ENCODE results near the gene MIER2.

MIER2 gene

DNA sequence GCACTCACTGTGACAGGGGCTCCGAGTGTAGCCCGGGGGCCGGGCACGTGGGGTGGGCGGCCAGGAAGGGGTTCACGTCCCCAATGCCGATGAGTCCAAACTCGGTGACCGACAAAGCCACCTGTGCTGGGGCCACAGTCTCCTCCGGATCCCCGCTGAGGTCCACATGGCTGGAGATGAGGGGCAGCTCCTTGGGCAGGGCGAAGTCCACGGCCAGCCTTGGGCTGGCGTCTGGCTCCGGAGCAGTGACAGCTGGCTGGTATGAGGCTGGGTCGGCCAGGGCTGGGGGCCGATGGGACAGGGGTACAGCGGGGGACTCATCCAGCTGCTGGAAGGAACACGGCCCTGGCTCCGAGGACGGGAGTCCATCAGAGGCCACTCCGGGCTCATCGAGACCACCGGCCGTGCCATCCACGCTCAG lies 37.5 kb downstream of the MIER2 start:
- no peaks in the 10 kb centered on the region for H3K27me3 ChIP-seq (ENCODE audit: insufficient read depth, low read length, poor library complexity)
- no peak overlapping the region for H3K9ac ChIP-seq (ENCODE audit: low read depth, low read length)
- no peak for ATAC-seq (ENCODE audit: insufficient read depth, low read depth)
- H4K20me1 ChIP-seq (ENCODE audit: insufficient read depth, low read length) = peaks cover 23% of the 10 kb centered on the region
- H2AFZ ChIP-seq (ENCODE audit: low read depth, low read length) = no peak overlapping the region
- peaks cover 4% of the 10 kb centered on the region; the same call in 1 of the 2 replicates for H3K79me2 ChIP-seq (ENCODE audit: insufficient read depth, low read length)
- TF ChIP-seq, protein P1, sequence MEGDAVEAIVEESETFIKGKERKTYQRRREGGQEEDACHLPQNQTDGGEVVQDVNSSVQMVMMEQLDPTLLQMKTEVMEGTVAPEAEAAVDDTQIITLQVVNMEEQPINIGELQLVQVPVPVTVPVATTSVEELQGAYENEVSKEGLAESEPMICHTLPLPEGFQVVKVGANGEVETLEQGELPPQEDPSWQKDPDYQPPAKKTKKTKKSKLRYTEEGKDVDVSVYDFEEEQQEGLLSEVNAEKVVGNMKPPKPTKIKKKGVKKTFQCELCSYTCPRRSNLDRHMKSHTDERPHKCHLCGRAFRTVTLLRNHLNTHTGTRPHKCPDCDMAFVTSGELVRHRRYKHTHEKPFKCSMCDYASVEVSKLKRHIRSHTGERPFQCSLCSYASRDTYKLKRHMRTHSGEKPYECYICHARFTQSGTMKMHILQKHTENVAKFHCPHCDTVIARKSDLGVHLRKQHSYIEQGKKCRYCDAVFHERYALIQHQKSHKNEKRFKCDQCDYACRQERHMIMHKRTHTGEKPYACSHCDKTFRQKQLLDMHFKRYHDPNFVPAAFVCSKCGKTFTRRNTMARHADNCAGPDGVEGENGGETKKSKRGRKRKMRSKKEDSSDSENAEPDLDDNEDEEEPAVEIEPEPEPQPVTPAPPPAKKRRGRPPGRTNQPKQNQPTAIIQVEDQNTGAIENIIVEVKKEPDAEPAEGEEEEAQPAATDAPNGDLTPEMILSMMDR (IDR thresholded peaks at IDR 0.05; ENCODE audit: borderline replicate concordance, extremely low read depth, low read length, poor library complexity, severe bottlenecking) = no peak
- no peak for TF ChIP-seq EZH2 (IDR thresholded peaks at IDR 0.05; ENCODE audit: borderline replicate concordance, low read depth, low read length, severe bottlenecking)
- no peaks in the 10 kb centered on the region for H3K9me3 ChIP-seq (ENCODE audit: insufficient read depth, low read length, severe bottlenecking)
- no peak overlapping the region for H3K4me2 ChIP-seq (ENCODE audit: insufficient read depth, low read length)
- DNase-seq = no peak
- no peak overlapping the region for H3K4me3 ChIP-seq (ENCODE audit: low read depth in 1 of 2, low read length in 2 of 2)
- peaks cover 75% of the 10 kb centered on the region for H3K36me3 ChIP-seq (ENCODE audit: insufficient read depth, low read length)
- no peak overlapping the region for H3K27ac ChIP-seq (ENCODE audit: low read length)
- H3K4me1 ChIP-seq (ENCODE audit: insufficient read depth, low read length) = no peaks in the 10 kb centered on the region

GRCh38 chr19:306151-306900 lies 38.3 kb downstream of the MIER2 start:
- peaks cover 67% of the 10 kb centered on the region for H3K36me3 ChIP-seq (ENCODE audit: insufficient read depth, low read length)
- H3K4me1 ChIP-seq (ENCODE audit: insufficient read depth, low read length) = no peaks in the 10 kb centered on the region
- DNase-seq (no peak), ATAC-seq (ENCODE audit: insufficient read depth, low read depth) (no peak)
- H4K20me1 ChIP-seq (ENCODE audit: insufficient read depth, low read length) = peaks cover 25% of the 10 kb centered on the region
- no peak overlapping the region for H3K4me3 ChIP-seq (ENCODE audit: low read depth in 1 of 2, low read length in 2 of 2)
- no peak overlapping the region for H3K4me2 ChIP-seq (ENCODE audit: insufficient read depth, low read length)
- peaks cover 4% of the 10 kb centered on the region; the same call in 1 of the 2 replicates for H3K79me2 ChIP-seq (ENCODE audit: insufficient read depth, low read length)
- H3K9ac ChIP-seq (ENCODE audit: low read depth, low read length) = no peak overlapping the region
- H3K27ac ChIP-seq (ENCODE audit: low read length) = no peak overlapping the region
- H2AFZ ChIP-seq (ENCODE audit: low read depth, low read length) = no peak overlapping the region
- TF ChIP-seq EZH2 (IDR thresholded peaks at IDR 0.05; ENCODE audit: borderline replicate concordance, low read depth, low read length, severe bottlenecking) = no peak
- TF ChIP-seq, protein P1 (IDR thresholded peaks at IDR 0.05; ENCODE audit: borderline replicate concordance, extremely low read depth, low read length, poor library complexity, severe bottlenecking) = no peak
- H3K9me3 ChIP-seq (ENCODE audit: insufficient read depth, low read length, severe bottlenecking) = no peaks in the 10 kb centered on the region
- no peaks in the 10 kb centered on the region for H3K27me3 ChIP-seq (ENCODE audit: insufficient read depth, low read length, poor library complexity)

GRCh38 chr19:305240-306150 lies 39.1 kb downstream of the MIER2 start:
- no peak overlapping the region for H3K9ac ChIP-seq (ENCODE audit: low read depth, low read length)
- peaks cover 59% of the 10 kb centered on the region for H3K36me3 ChIP-seq (ENCODE audit: insufficient read depth, low read length)
- H2AFZ ChIP-seq (ENCODE audit: low read depth, low read length) = no peak overlapping the region
- H3K4me1 ChIP-seq (ENCODE audit: insufficient read depth, low read length) = no peaks in the 10 kb centered on the region
- no peak overlapping the region for H3K27ac ChIP-seq (ENCODE audit: low read length)
- peaks cover 18% of the 10 kb centered on the region for H4K20me1 ChIP-seq (ENCODE audit: insufficient read depth, low read length)
- TF ChIP-seq, protein P1 (IDR thresholded peaks at IDR 0.05; ENCODE audit: borderline replicate concordance, extremely low read depth, low read length, poor library complexity, severe bottlenecking) = no peak
- TF ChIP-seq EZH2 (IDR thresholded peaks at IDR 0.05; ENCODE audit: borderline replicate concordance, low read depth, low read length, severe bottlenecking) = no peak
- no peak overlapping the region for H3K4me2 ChIP-seq (ENCODE audit: insufficient read depth, low read length)
- ATAC-seq (ENCODE audit: insufficient read depth, low read depth) (no peak), DNase-seq (no peak)
- no peak overlapping the region for H3K4me3 ChIP-seq (ENCODE audit: low read depth in 1 of 2, low read length in 2 of 2)
- H3K27me3 ChIP-seq (ENCODE audit: insufficient read depth, low read length, poor library complexity) = no peaks in the 10 kb centered on the region
- peaks cover 4% of the 10 kb centered on the region; the same call in 1 of the 2 replicates for H3K79me2 ChIP-seq (ENCODE audit: insufficient read depth, low read length)
- no peaks in the 10 kb centered on the region for H3K9me3 ChIP-seq (ENCODE audit: insufficient read depth, low read length, severe bottlenecking)
